ENCODE results near the gene IDH3A.

The IDH3A gene

DNA sequence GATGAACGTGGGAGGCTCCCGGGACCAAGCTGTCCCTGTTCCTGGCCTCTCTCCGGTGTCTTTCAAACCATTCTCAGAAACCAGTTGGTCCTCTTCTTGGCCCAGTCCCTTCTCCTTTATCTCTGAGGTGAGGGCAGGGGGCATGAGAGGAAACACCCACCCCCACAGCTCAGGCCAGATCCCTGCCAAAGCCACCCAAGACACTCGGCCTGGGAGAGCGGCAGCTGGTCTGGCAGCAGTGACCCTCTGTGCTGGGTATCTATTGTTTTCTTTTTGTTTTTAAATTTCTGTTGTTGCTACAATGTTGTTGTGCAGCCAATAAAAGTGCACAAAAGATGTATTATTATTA lies 57.9 kb downstream of the IDH3A start:
- Histone ChIP-seq H3K27ac (ENCODE audit: low read length) (no peak overlapping the region), H3K4me3 (ENCODE audit: low read depth in 1 of 2, low read length in 2 of 2) (no peak overlapping the region), H3K9me3 (ENCODE audit: control insufficient read depth in 1 of 2, low read length in 2 of 2) (no peaks in the 10 kb centered on the region), H3K4me1 (ENCODE audit: control insufficient read depth in 1 of 2, insufficient read depth in 2 of 2, low read length in 2 of 2) (peaks cover 8 to 21% of the 10 kb centered on the region in 2 donors), H3K27me3 (ENCODE audit: low read depth, low read length) (no peaks in the 10 kb centered on the region), H3K36me3 (ENCODE audit: control insufficient read depth in 1 of 2, insufficient read depth in 2 of 2, low read length in 2 of 2) (no peaks in the 10 kb centered on the region)

DNA sequence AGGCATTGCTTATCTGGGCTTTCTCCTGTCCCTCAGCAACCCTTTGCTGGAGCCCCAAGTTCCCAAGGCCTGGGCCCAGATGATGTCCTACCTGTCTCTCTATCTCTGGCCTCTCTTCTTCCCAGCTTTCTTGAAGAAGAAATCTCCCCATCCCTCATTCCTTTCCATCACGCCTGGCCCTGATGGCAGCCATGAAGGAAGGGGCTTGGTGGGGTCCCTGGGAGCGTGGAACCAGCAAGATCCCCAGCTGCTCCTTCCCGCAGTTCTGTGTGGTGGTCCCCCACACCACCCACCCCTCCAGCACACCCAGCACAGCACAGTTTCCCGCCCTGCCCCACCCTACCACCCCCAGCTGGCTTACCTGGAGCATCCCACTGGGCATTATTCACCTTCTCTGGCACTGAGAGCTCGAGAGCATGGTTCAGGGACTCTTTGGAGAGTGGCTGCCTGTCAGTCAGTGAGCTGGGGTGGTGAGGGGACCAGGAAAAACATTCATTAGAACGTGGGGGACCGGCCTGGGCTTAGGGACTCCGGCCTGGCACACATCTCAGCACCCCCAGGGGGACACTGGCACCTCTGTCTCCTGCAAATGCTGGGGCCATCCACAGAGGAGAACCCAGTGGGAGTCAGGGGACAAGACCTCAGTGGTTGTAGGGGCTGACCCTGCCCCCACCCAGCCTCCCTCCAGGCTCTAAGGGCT lies 58.6 kb downstream of the IDH3A start:
- H3K36me3 ChIP-seq (ENCODE audit: control insufficient read depth in 1 of 2, insufficient read depth in 2 of 2, low read length in 2 of 2): no peaks in the 10 kb centered on the region
- H3K4me1 ChIP-seq (ENCODE audit: control insufficient read depth in 1 of 2, insufficient read depth in 2 of 2, low read length in 2 of 2): peaks cover 8 to 21% of the 10 kb centered on the region in 2 donors
- no peaks in the 10 kb centered on the region for H3K27me3 ChIP-seq (ENCODE audit: low read depth, low read length)
- H3K9me3 ChIP-seq (ENCODE audit: control insufficient read depth in 1 of 2, low read length in 2 of 2): no peaks in the 10 kb centered on the region
- H3K27ac ChIP-seq (ENCODE audit: low read length): no peak overlapping the region
- no peak overlapping the region for H3K4me3 ChIP-seq (ENCODE audit: low read depth in 1 of 2, low read length in 2 of 2)

DNA sequence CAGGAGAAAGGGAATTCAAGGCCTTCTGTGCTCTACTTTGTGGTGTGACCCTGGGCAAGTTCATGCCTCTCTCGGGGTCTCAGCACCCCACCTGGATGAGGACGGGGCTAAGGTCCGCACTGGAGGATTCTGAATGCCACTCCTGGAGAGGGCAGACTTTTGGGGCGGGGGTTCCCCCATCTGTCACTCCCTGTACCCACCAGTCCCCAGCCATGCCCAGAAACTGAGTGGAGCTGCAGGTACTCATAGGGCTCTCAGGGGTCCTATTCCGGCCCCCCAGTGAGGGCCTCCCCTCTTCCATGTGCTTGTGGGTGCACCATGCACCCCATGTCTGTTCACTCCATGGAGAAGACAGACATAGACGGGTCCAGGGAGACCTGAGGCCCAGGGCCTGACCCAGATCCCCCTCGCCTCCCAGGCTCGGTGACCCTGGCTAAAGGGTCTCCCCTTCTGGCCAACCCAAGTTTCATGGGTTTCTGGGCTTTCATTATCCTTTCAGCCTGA lies 59.2 kb downstream of the IDH3A start:
- Histone ChIP-seq H3K9me3 (ENCODE audit: control insufficient read depth in 1 of 2, low read length in 2 of 2) (no peaks in the 10 kb centered on the region), H3K4me1 (ENCODE audit: control insufficient read depth in 1 of 2, insufficient read depth in 2 of 2, low read length in 2 of 2) (peaks cover 12 to 21% of the 10 kb centered on the region in 2 donors), H3K4me3 (ENCODE audit: low read depth in 1 of 2, low read length in 2 of 2) (no peak overlapping the region), H3K27ac (ENCODE audit: low read length) (no peak overlapping the region), H3K36me3 (ENCODE audit: control insufficient read depth in 1 of 2, insufficient read depth in 2 of 2, low read length in 2 of 2) (no peaks in the 10 kb centered on the region), H3K27me3 (ENCODE audit: low read depth, low read length) (no peaks in the 10 kb centered on the region)

- H3K4me1 ChIP-seq (ENCODE audit: control insufficient read depth in 1 of 2, insufficient read depth in 2 of 2, low read length in 2 of 2): peaks cover 12 to 17% of the 10 kb centered on the region in 2 donors
- no peaks in the 10 kb centered on the region for H3K27me3 ChIP-seq (ENCODE audit: low read depth, low read length)
- H3K9me3 ChIP-seq (ENCODE audit: control insufficient read depth in 1 of 2, low read length in 2 of 2): no peaks in the 10 kb centered on the region
- no peak overlapping the region for H3K27ac ChIP-seq (ENCODE audit: low read length)
- H3K36me3 ChIP-seq (ENCODE audit: control insufficient read depth in 1 of 2, insufficient read depth in 2 of 2, low read length in 2 of 2): no peaks in the 10 kb centered on the region
- no peak overlapping the region for H3K4me3 ChIP-seq (ENCODE audit: low read depth in 1 of 2, low read length in 2 of 2)
Observed at GRCh38 chr15:78208887-78209645, 59.9 kb downstream of the IDH3A start.

- Histone ChIP-seq H3K4me1 (ENCODE audit: control insufficient read depth in 1 of 2, insufficient read depth in 2 of 2, low read length in 2 of 2) (peaks cover 10 to 12% of the 10 kb centered on the region in 2 donors), H3K27ac (ENCODE audit: low read length) (no peak overlapping the region), H3K27me3 (ENCODE audit: low read depth, low read length) (no peaks in the 10 kb centered on the region), H3K36me3 (ENCODE audit: control insufficient read depth in 1 of 2, insufficient read depth in 2 of 2, low read length in 2 of 2) (no peaks in the 10 kb centered on the region), H3K4me3 (ENCODE audit: low read depth in 1 of 2, low read length in 2 of 2) (no peak overlapping the region), H3K9me3 (ENCODE audit: control insufficient read depth in 1 of 2, low read length in 2 of 2) (no peaks in the 10 kb centered on the region)
Observed at GRCh38 chr15:78209646-78210348, 60.6 kb downstream of the IDH3A start.

- Histone ChIP-seq H3K4me3 (ENCODE audit: low read depth in 1 of 2, low read length in 2 of 2) (no peak overlapping the region), H3K4me1 (ENCODE audit: control insufficient read depth in 1 of 2, insufficient read depth in 2 of 2, low read length in 2 of 2) (peaks cover 6 to 9% of the 10 kb centered on the region in 2 donors), H3K27ac (ENCODE audit: low read length) (no peak overlapping the region), H3K27me3 (ENCODE audit: low read depth, low read length) (no peaks in the 10 kb centered on the region), H3K9me3 (ENCODE audit: control insufficient read depth in 1 of 2, low read length in 2 of 2) (no peaks in the 10 kb centered on the region), H3K36me3 (ENCODE audit: control insufficient read depth in 1 of 2, insufficient read depth in 2 of 2, low read length in 2 of 2) (no peaks in the 10 kb centered on the region)
Observed at GRCh38 chr15:78210349-78210717, 61.2 kb downstream of the IDH3A start.

- H3K27ac ChIP-seq (ENCODE audit: low read length): no peak overlapping the region
- no peaks in the 10 kb centered on the region for H3K9me3 ChIP-seq (ENCODE audit: control insufficient read depth in 1 of 2, low read length in 2 of 2)
- peaks cover 6 to 11% of the 10 kb centered on the region in 2 donors for H3K4me1 ChIP-seq (ENCODE audit: control insufficient read depth in 1 of 2, insufficient read depth in 2 of 2, low read length in 2 of 2)
- no peaks in the 10 kb centered on the region for H3K27me3 ChIP-seq (ENCODE audit: low read depth, low read length)
- H3K4me3 ChIP-seq (ENCODE audit: low read depth in 1 of 2, low read length in 2 of 2): no peak overlapping the region
- H3K36me3 ChIP-seq (ENCODE audit: control insufficient read depth in 1 of 2, insufficient read depth in 2 of 2, low read length in 2 of 2): no peaks in the 10 kb centered on the region
Observed at GRCh38 chr15:78211189-78211921, 62.2 kb downstream of the IDH3A start.

DNA sequence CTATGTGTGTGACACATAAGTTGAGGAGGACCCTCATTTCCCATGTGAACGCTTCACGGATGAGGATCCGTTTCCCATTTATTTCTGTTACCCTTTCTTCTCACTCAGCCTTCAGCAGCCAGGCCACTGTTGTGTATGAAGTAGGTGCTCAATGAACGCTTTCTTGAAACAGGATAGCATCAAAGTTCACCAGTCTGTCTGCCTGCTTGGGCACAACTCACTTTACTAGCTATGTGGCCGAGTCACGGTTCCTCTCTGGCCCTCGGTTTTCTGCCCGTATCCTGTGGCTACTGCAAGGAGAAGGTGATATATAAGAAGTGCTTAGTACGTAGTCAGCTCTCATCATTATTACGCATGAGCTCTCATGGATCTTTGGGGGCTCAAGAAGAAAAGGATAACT lies 62.8 kb downstream of the IDH3A start:
- Histone ChIP-seq H3K27ac (ENCODE audit: low read length) (no peak overlapping the region), H3K9me3 (ENCODE audit: control insufficient read depth in 1 of 2, low read length in 2 of 2) (no peaks in the 10 kb centered on the region), H3K27me3 (ENCODE audit: low read depth, low read length) (no peaks in the 10 kb centered on the region), H3K36me3 (ENCODE audit: control insufficient read depth in 1 of 2, insufficient read depth in 2 of 2, low read length in 2 of 2) (no peaks in the 10 kb centered on the region), H3K4me3 (ENCODE audit: low read depth in 1 of 2, low read length in 2 of 2) (no peak overlapping the region), H3K4me1 (ENCODE audit: control insufficient read depth in 1 of 2, insufficient read depth in 2 of 2, low read length in 2 of 2) (peaks cover 9 to 13% of the 10 kb centered on the region in 2 donors)

DNA sequence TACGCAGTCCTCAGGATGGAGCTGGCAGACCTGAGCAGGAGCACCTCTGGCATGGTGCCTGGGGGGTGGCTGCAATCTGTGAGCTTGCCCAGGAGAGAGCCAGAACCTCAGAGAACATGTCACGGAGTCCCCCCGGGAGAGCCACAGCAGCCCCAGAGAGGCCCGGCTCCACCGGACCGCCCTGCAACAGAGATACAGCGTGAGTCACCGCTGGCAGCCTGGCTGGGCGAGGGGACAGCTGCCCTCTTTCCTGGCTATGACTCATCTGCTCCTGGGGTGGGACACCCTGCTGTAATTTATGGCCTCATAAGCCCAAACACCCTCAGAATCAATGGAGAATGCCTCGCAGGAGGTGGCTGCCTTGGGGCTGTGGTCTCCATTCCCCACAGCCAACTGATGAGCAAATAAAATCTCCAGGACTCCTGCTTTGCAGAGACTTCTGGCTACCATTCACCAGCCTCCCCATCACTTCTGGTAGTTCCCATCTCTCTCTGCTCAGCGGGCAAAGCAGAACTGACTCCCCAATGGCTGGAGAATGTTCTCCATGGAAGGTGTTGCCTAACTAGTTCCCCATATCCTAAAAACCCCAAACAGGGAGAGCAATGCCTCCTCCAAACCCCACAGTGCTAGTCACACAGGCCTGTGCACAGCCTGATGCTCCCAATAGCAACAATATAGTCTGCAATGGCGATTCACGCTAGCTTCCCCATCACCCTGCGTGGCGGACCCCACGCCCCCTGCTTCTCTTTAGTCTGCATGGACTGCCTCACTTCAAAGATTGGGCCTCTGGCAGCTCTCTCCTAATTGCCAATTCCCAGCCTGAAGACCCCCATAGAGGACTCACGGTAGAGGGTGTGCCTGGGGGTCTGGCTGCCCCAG lies 63.6 kb downstream of the IDH3A start:
- peak overlapping the region; percentile 29 for H3K27ac ChIP-seq (ENCODE audit: low read length)
- H3K4me1 ChIP-seq (ENCODE audit: control insufficient read depth in 1 of 2, insufficient read depth in 2 of 2, low read length in 2 of 2): peaks cover 9 to 13% of the 10 kb centered on the region in 2 donors
- no peak overlapping the region for H3K4me3 ChIP-seq (ENCODE audit: low read depth in 1 of 2, low read length in 2 of 2)
- H3K27me3 ChIP-seq (ENCODE audit: low read depth, low read length): no peaks in the 10 kb centered on the region
- H3K36me3 ChIP-seq (ENCODE audit: control insufficient read depth in 1 of 2, insufficient read depth in 2 of 2, low read length in 2 of 2): no peaks in the 10 kb centered on the region
- no peaks in the 10 kb centered on the region for H3K9me3 ChIP-seq (ENCODE audit: control insufficient read depth in 1 of 2, low read length in 2 of 2)

DNA sequence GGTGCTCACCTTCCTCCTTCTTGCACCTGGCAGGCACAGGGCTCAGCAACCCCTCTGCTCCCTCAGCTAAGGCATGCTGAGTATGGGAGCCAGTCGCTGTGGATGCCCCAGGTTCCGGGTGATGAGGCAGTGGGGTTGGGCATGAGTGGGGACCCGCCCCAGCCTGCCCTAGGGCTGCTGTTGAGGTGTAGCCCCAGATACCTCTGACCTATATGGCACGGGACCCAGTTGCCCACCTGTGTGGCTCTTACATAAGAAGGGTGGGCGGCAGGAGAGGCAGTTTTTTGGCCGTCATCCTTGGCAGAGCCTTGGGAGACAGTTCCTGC lies 64.2 kb downstream of the IDH3A start:
- no peaks in the 10 kb centered on the region for H3K36me3 ChIP-seq (ENCODE audit: control insufficient read depth in 1 of 2, insufficient read depth in 2 of 2, low read length in 2 of 2)
- no peaks in the 10 kb centered on the region for H3K9me3 ChIP-seq (ENCODE audit: control insufficient read depth in 1 of 2, low read length in 2 of 2)
- no peak overlapping the region for H3K4me3 ChIP-seq (ENCODE audit: low read depth in 1 of 2, low read length in 2 of 2)
- peaks cover 9 to 13% of the 10 kb centered on the region in 2 donors for H3K4me1 ChIP-seq (ENCODE audit: control insufficient read depth in 1 of 2, insufficient read depth in 2 of 2, low read length in 2 of 2)
- no peaks in the 10 kb centered on the region for H3K27me3 ChIP-seq (ENCODE audit: low read depth, low read length)
- no peak overlapping the region for H3K27ac ChIP-seq (ENCODE audit: low read length)

Data from muscle layer of duodenum (tissue), 2 donors.